Activated B cell treated with CpG ODN at 0.5 μM for 24 hours (primary cell): Measurements from ENCODE around the gene MAPKAPK3. TPM values are rescaled to one million over a fixed set of nuclear protein-coding genes. Genes with fewer than 3 reads are reported as not detected.

Source experiments
- ATAC-seq: fragments of 200-7000 bp; cut with Tn5 transposase; one replicate; pipeline ENCODE4 v1.10.0; 2021; ENCODE audit warnings: low read depth, mild to moderate bottlenecking, moderate library complexity
- CTCF ChIA-PET: fragments of 350-600 bp; sonication (Branson Sonifier 250); formaldehyde crosslinking; loops from one replicate; lab custom pipeline; 2021; ENCODE audit warnings: antibody characterized with exemption; lab: Charles Lee
- POLR2A ChIA-PET: fragments of 350-600 bp; sonication (Branson Sonifier 250); formaldehyde crosslinking; loops from one replicate; lab custom pipeline; 2021; ENCODE audit warnings: antibody characterized with exemption; lab: Charles Lee
- DNase-seq: peaks from one replicate; pipeline ENCODE4 v3.0.0; 2022
- H3K27ac Mint-ChIP-seq: one replicate; pipeline ENCODE4 v1.8.0; 2020; ENCODE audit warnings: mixed read lengths
- H3K27me3 Mint-ChIP-seq: one replicate; pipeline ENCODE4 v1.8.0; 2021; ENCODE audit warnings: mixed read lengths
- H3K36me3 Mint-ChIP-seq: one replicate; pipeline ENCODE4 v1.8.0; 2021; ENCODE audit warnings: low read depth, mixed read lengths
- H3K4me1 Mint-ChIP-seq: one replicate; pipeline ENCODE4 v1.8.0; 2021; ENCODE audit warnings: mixed read lengths
- H3K4me3 Mint-ChIP-seq: one replicate; pipeline ENCODE4 v1.8.0; 2020; ENCODE audit warnings: mild to moderate bottlenecking, mixed read lengths
- H3K9me3 Mint-ChIP-seq: one replicate; pipeline ENCODE4 v1.8.0; 2020; ENCODE audit warnings: mixed read lengths
- intact Hi-C: fragments of 100-400 bp; cut with micrococcal nuclease; formaldehyde crosslinking; loops from one replicate; pipeline ENCODE4 v1.15.1; 2024
- total RNA-seq: library from RNA; stranded (reverse); gene quantifications from 2 replicates; pipeline ENCODE4 v1.2.3, GENCODE V29; 2022
- TF ChIP-seq, protein P1 (sequence below): fragments of 200-600 bp; IDR thresholded peaks from one replicate; pipeline ENCODE4 v1.8.0; 2022; ENCODE audit warnings: antibody characterized with exemption, mild to moderate bottlenecking

MAPKAPK3 gene
- total RNA-seq = 18.2 and 20.3 TPM in 2 replicates

- no peaks in the 10 kb centered on the region for H3K9me3 Mint-ChIP-seq
- TF ChIP-seq, protein P1, sequence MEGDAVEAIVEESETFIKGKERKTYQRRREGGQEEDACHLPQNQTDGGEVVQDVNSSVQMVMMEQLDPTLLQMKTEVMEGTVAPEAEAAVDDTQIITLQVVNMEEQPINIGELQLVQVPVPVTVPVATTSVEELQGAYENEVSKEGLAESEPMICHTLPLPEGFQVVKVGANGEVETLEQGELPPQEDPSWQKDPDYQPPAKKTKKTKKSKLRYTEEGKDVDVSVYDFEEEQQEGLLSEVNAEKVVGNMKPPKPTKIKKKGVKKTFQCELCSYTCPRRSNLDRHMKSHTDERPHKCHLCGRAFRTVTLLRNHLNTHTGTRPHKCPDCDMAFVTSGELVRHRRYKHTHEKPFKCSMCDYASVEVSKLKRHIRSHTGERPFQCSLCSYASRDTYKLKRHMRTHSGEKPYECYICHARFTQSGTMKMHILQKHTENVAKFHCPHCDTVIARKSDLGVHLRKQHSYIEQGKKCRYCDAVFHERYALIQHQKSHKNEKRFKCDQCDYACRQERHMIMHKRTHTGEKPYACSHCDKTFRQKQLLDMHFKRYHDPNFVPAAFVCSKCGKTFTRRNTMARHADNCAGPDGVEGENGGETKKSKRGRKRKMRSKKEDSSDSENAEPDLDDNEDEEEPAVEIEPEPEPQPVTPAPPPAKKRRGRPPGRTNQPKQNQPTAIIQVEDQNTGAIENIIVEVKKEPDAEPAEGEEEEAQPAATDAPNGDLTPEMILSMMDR = no peak
- intact Hi-C loops = loop anchor here (2.0 to 10.0 kb wide), 6 partner anchors 266 to 1535 kb away; partner anchors contain the start of genes ABHD14A, ABHD14B, CYB561D2 and NPRL2
- ATAC-seq = peak; percentile 19
- CTCF ChIA-PET = interaction anchor here (1.0 to 8.1 kb wide), 12 partner anchors 26 to 817 kb away, joined by 3 to 245 read pairs (median 18); partner anchors contain the start of genes C3orf18, HEMK1 and MANF
- H3K27ac Mint-ChIP-seq = peak within 1 kb of the TSS; percentile 88
- H3K4me1 Mint-ChIP-seq = peaks cover 51% of the 10 kb centered on the region
- POLR2A ChIA-PET = interaction anchor here (0.8 to 3.4 kb wide), 10 partner anchors 12 to 883 kb away, joined by 3 to 45 read pairs (median 3); partner anchors contain the start of genes C3orf18, DCAF1, HEMK1 and MANF
- H3K27me3 Mint-ChIP-seq = no peaks in the 10 kb centered on the region
- peaks cover 10% of the 10 kb centered on the region for H3K36me3 Mint-ChIP-seq
- peak within 1 kb of the TSS; percentile 91 for H3K4me3 Mint-ChIP-seq
- DNase-seq = peak; percentile 62
Measured at GRCh38 chr3:50617096-50617791, at the start of gene MAPKAPK3. Gene MAPKAPK3, plus strand, starts transcription at chr3:50617151. Its CDS starts 415 bp downstream, at chr3:50617566.

GRCh38 chr3:50567386-50568167 lies 49.4 kb upstream of the MAPKAPK3 start, which contains the start of gene C3orf18:
Gene C3orf18, minus strand, starts transcription at chr3:50567747. Its CDS starts 2,048 bp downstream, at chr3:50565699.
- Mint-ChIP-seq H3K9me3 (no peaks in the 10 kb centered on the region), H3K36me3 (peaks cover 10% of the 10 kb centered on the region), H3K27ac (peak within 1 kb of the TSS; percentile 93), H3K4me3 (peak within 1 kb of the TSS; percentile 97), H3K27me3 (no peaks in the 10 kb centered on the region), H3K4me1 (peaks cover 34% of the 10 kb centered on the region)
- POLR2A ChIA-PET = interaction anchor here (0.7 to 6.9 kb wide), 15 partner anchors 22 to 1711 kb away, joined by 3 to 125 read pairs (median 5); partner anchors contain the start of genes CISH, CYB561D2, DCAF1 and HYAL3
- DNase-seq (peak; percentile 92), ATAC-seq (peak; percentile 77)
- intact Hi-C loops = loop anchor here (1.0 to 5.0 kb wide), 5 partner anchors 209 to 1119 kb away; partner anchors contain the start of genes HYAL3, MANF, NAA80 and TEX264
- TF ChIP-seq, protein P1 = no peak
- CTCF ChIA-PET = interaction anchor here (0.6 to 9.9 kb wide), 5 partner anchors 14 to 45 kb away, joined by 3 to 245 read pairs (median 4); partner anchors contain the start of genes CISH and MAPKAPK3

DNA sequence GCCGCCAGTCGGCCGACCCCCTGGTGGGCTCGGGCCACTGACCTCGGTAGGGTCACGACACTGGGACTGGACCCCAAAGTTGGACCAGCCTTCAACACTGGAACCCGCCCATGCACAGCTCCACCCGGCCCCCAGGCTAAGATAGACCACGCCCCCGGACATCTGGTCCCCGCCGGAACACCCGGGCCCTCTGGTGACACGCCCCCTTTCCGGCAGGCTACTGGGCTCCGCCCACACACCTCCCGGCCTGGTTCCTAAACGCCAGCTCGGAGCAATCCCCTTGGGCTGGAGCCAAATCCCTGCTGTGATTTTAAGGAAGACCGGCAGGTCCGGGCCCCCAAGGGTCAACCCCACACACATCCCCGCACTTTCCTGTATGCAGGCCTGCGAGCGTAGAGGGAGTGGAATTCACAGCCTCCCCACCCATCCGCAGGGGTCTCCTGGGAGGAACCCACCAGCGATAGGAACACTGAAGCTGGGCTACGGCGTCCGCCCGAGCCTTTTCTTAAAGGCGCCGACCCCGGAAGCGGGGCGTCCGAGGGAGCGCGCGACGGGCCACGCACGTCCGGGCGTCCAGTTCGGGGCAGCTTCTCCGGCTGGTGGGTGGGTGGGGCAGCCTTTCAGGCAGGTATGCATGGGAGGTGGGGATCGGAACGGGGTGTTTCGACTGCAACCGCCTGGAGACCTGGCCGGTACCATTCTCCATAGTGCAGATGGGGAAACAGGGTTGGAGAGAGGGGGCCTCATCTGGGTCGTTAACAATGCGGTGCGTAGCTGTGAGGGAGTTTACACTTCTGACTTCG lies 47.8 kb upstream of the MAPKAPK3 start, which contains the start of gene HEMK1:
Gene HEMK1 (plus strand): TSS at position 576 of the 803 bp plus-strand sequence. CDS start 1,583 bp downstream, outside the sequence.
- peak within 1 kb of the TSS; percentile 97 for H3K4me3 Mint-ChIP-seq
- ATAC-seq (peak; percentile 74), DNase-seq (peak; percentile 90)
- TF ChIP-seq, protein P1 = no peak
- POLR2A ChIA-PET = interaction anchor here (0.6 to 6.9 kb wide), 26 partner anchors 11 to 1549 kb away, joined by 3 to 125 read pairs (median 5); partner anchors contain the start of genes CACNA2D2, CISH, CYB561D2 and DCAF1
- peaks cover 15% of the 10 kb centered on the region for H3K36me3 Mint-ChIP-seq
- H3K4me1 Mint-ChIP-seq = peaks cover 34% of the 10 kb centered on the region
- peak within 1 kb of the TSS; percentile 93 for H3K27ac Mint-ChIP-seq
- H3K9me3 Mint-ChIP-seq = no peaks in the 10 kb centered on the region
- CTCF ChIA-PET = interaction anchor here (0.8 to 9.9 kb wide), 5 partner anchors 17 to 84 kb away, joined by 3 to 245 read pairs (median 11); partner anchors contain the start of genes CISH and MAPKAPK3
- no peaks in the 10 kb centered on the region for H3K27me3 Mint-ChIP-seq
- intact Hi-C loops = loop anchor here (1.0 to 5.0 kb wide), 7 partner anchors 21 to 1118 kb away; partner anchors contain the start of genes HYAL3, NAA80, TEX264 and TMEM115
